ENCODE measurements around the gene MTMR12. TPM values are rescaled to one million over a fixed set of nuclear protein-coding genes. Genes with fewer than 3 reads are reported as not detected.

The MTMR12 gene
- total and polyA plus RNA-seq, 2 donors from 2014 or later: 9.3 to 52.8 TPM

- no peak overlapping the region for H3K27ac ChIP-seq (ENCODE audit: low read depth in 2 of 2, low read length in 2 of 2)
- intact Hi-C loops (cut with DNase I): no loop called here
- H3K4me1 ChIP-seq (ENCODE audit: control insufficient read depth in 2 of 3, insufficient read depth in 2 of 3, low read depth in 1 of 3, low read length in 3 of 3): no peaks in the 10 kb centered on the region
- TF ChIP-seq CTCF (IDR thresholded peaks at IDR 0.05; ENCODE audit: borderline replicate concordance, extremely low read depth, insufficient read depth): no peak
- H3K9me3 ChIP-seq (ENCODE audit: control insufficient read depth in 2 of 3, insufficient read depth in 1 of 3, low read length in 3 of 3): no peaks in the 10 kb centered on the region
- no peak overlapping the region for H3K4me3 ChIP-seq (ENCODE audit: low read length in 3 of 3)
- H3K9ac ChIP-seq (ENCODE audit: low read length in 3 of 3): no peak overlapping the region
- DNase-seq: no peak
- H3K27me3 ChIP-seq (ENCODE audit: control insufficient read depth, insufficient read depth, low read length): no peaks in the 10 kb centered on the region
- H3K36me3 ChIP-seq (ENCODE audit: control insufficient read depth in 2 of 3, insufficient read depth in 3 of 3, low read length in 3 of 3): no peaks in the 10 kb centered on the region
- FAIRE-seq: no peak
Measured at GRCh38 chr5:32201122-32201753, 111.5 kb downstream of the MTMR12 start.

- FAIRE-seq: no peak
- Histone ChIP-seq H3K4me3 (ENCODE audit: low read length in 3 of 3) (no peak overlapping the region), H3K36me3 (ENCODE audit: control insufficient read depth in 2 of 3, insufficient read depth in 3 of 3, low read length in 3 of 3) (no peaks in the 10 kb centered on the region), H3K27ac (ENCODE audit: low read depth in 2 of 2, low read length in 2 of 2) (no peak overlapping the region), H3K4me1 (ENCODE audit: control insufficient read depth in 2 of 3, insufficient read depth in 2 of 3, low read depth in 1 of 3, low read length in 3 of 3) (no peaks in the 10 kb centered on the region), H3K27me3 (ENCODE audit: control insufficient read depth, insufficient read depth, low read length) (no peaks in the 10 kb centered on the region), H3K9ac (ENCODE audit: low read length in 3 of 3) (no peak overlapping the region), H3K9me3 (ENCODE audit: control insufficient read depth in 2 of 3, insufficient read depth in 1 of 3, low read length in 3 of 3) (no peaks in the 10 kb centered on the region)
- DNase-seq: no peak
- intact Hi-C loops (cut with DNase I): no loop called here
- no peak for TF ChIP-seq CTCF (IDR thresholded peaks at IDR 0.05; ENCODE audit: borderline replicate concordance, extremely low read depth, insufficient read depth)
Measured at GRCh38 chr5:32197032-32197431, 115.7 kb downstream of the MTMR12 start.

GRCh38 chr5:32195265-32195664, 117.5 kb downstream of the MTMR12 start:
- FAIRE-seq: no peak
- H3K36me3 ChIP-seq (ENCODE audit: control insufficient read depth in 2 of 3, insufficient read depth in 3 of 3, low read length in 3 of 3): no peaks in the 10 kb centered on the region
- TF ChIP-seq CTCF (IDR thresholded peaks at IDR 0.05; ENCODE audit: borderline replicate concordance, extremely low read depth, insufficient read depth): no peak

GRCh38 chr5:32193591-32193990, 119.1 kb downstream of the MTMR12 start:
- no peaks in the 10 kb centered on the region for H3K27me3 ChIP-seq (ENCODE audit: control insufficient read depth, insufficient read depth, low read length)
- FAIRE-seq (peak; percentile 41), DNase-seq (peak in 4 of 5 donors; percentile 68 to 94 (median 80))
- no peaks in the 10 kb centered on the region for H3K36me3 ChIP-seq (ENCODE audit: control insufficient read depth in 2 of 3, insufficient read depth in 3 of 3, low read length in 3 of 3)
- TF ChIP-seq CTCF (IDR thresholded peaks at IDR 0.05; ENCODE audit: borderline replicate concordance, extremely low read depth, insufficient read depth): no peak
- H3K9ac ChIP-seq (ENCODE audit: low read length in 3 of 3): no peak overlapping the region
- H3K4me1 ChIP-seq (ENCODE audit: control insufficient read depth in 2 of 3, insufficient read depth in 2 of 3, low read depth in 1 of 3, low read length in 3 of 3): no peaks in the 10 kb centered on the region
- H3K9me3 ChIP-seq (ENCODE audit: control insufficient read depth in 2 of 3, insufficient read depth in 1 of 3, low read length in 3 of 3): no peaks in the 10 kb centered on the region
- H3K27ac ChIP-seq (ENCODE audit: low read depth in 2 of 2, low read length in 2 of 2): no peak overlapping the region
- H3K4me3 ChIP-seq (ENCODE audit: low read length in 3 of 3): peak overlapping the region in 2 of 3 donors; percentile 10 to 26
- intact Hi-C loops (cut with DNase I): no loop called here

More at GRCh38 chr5:32195265-32195664, 117.5 kb downstream of the MTMR12 start:
- H3K9ac ChIP-seq (ENCODE audit: low read length in 3 of 3): no peak overlapping the region
- DNase-seq: no peak
- no peak overlapping the region for H3K27ac ChIP-seq (ENCODE audit: low read depth in 2 of 2, low read length in 2 of 2)
- intact Hi-C loops (cut with DNase I): no loop called here
- H3K27me3 ChIP-seq (ENCODE audit: control insufficient read depth, insufficient read depth, low read length): no peaks in the 10 kb centered on the region
- H3K4me3 ChIP-seq (ENCODE audit: low read length in 3 of 3): no peak overlapping the region
- H3K4me1 ChIP-seq (ENCODE audit: control insufficient read depth in 2 of 3, insufficient read depth in 2 of 3, low read depth in 1 of 3, low read length in 3 of 3): no peaks in the 10 kb centered on the region
- no peaks in the 10 kb centered on the region for H3K9me3 ChIP-seq (ENCODE audit: control insufficient read depth in 2 of 3, insufficient read depth in 1 of 3, low read length in 3 of 3)

All from kidney (tissue), 14 donors.